H1 (cell line): ENCODE measurements around the gene REG4. TPM values are rescaled to one million over a fixed set of nuclear protein-coding genes. Genes with fewer than 3 reads are reported as not detected.
A peak's percentile ranks its signal among the peaks of the same experiment; 100 is the strongest.

Source experiments
- CTCF ChIA-PET: fragments of 300-600 bp; sonication (Branson Sonifier 250); formaldehyde crosslinking; loops from one replicate; lab custom pipeline; 2021; ENCODE audit not compliant: partially characterized antibody; lab: Charles Lee
- POLR2A ChIA-PET: fragments of 300-600 bp; sonication (Branson Sonifier 250); formaldehyde crosslinking; loops from one replicate; lab custom pipeline; 2021; ENCODE audit warnings: inconsistent platforms; ENCODE audit not compliant: partially characterized antibody; lab: Charles Lee
- DNase-seq, 2 experiments: peaks; one replicate each; pipeline versions ENCODE4 v3.0.0 to v3.0.0-alpha.2; 2010 to 2022; ENCODE audit warnings: low spot score in 2 of 2, low read depth in 1 of 2, mixed read lengths in 1 of 2
- FAIRE-seq: peaks from 2 replicates; lab custom pipeline; 2011; peaks lifted over from hg19 to GRCh38; lab: Jason Lieb, UNC
- H2AFZ ChIP-seq: 2 replicates; pipeline ENCODE4 v1.8.1; 2012; ENCODE audit warnings: low read length, inconsistent platforms
- H2AK5ac ChIP-seq: 2 replicates; pipeline ENCODE4 v1.6.1; 2013; ENCODE audit warnings: low read depth, low read length
- H2BK120ac ChIP-seq: replicated peaks from 2 replicates; pipeline ENCODE3; 2013; ENCODE audit warnings: low read depth, low read length, inconsistent platforms
- H2BK12ac ChIP-seq: 2 replicates; pipeline ENCODE4 v1.6.1; 2013; ENCODE audit warnings: low read depth, low read length
- H2BK15ac ChIP-seq: 2 replicates; pipeline ENCODE4 v1.6.1; 2013; ENCODE audit warnings: low read length
- H2BK20ac ChIP-seq: 2 replicates; pipeline ENCODE4 v1.6.1; 2013; ENCODE audit warnings: low read length
- H2BK5ac ChIP-seq: 2 replicates; pipeline ENCODE4 v1.6.1; 2013; ENCODE audit warnings: low read depth, low read length
- H3K14ac ChIP-seq: 2 replicates; pipeline ENCODE4 v1.6.1; 2013; ENCODE audit warnings: inconsistent platforms; ENCODE audit not compliant: insufficient read length
- H3K18ac ChIP-seq: 2 replicates; pipeline ENCODE4 v1.6.1; 2013; ENCODE audit warnings: low read length; ENCODE audit errors: extremely low read depth
- H3K23ac ChIP-seq: 2 replicates; pipeline ENCODE4 v1.6.1; 2013; ENCODE audit warnings: inconsistent platforms; ENCODE audit not compliant: insufficient read length
- H3K23me2 ChIP-seq: 2 replicates; pipeline ENCODE4 v1.6.1; 2013; ENCODE audit warnings: low read depth, low read length
- H3K27ac ChIP-seq: 2 replicates; pipeline ENCODE4 v1.6.1; 2011; ENCODE audit warnings: low read depth, low read length, inconsistent platforms
- H3K27me3 ChIP-seq, 4 experiments: replicated peaks in 1 of 4; 1 replicate in 1 of 4; 2 replicates in 3 of 4; pipeline versions ENCODE4 v1.6.1 to v1.8.1; 2011 to 2013; ENCODE audit warnings: low read length in 3 of 4, mild to moderate bottlenecking in 3 of 4, inconsistent platforms in 2 of 4, mixed read lengths in 2 of 4, moderate library complexity in 1 of 4; ENCODE audit not compliant: control insufficient read depth in 3 of 4, insufficient read depth in 3 of 4; ENCODE audit errors: extremely low read depth in 1 of 4
- H3K36me3 ChIP-seq, 4 experiments: 2 replicates each; pipeline versions ENCODE4 v1.6.1 to v1.8.1; 2011 to 2013; ENCODE audit warnings: mild to moderate bottlenecking in 4 of 4, low read length in 3 of 4, moderate library complexity in 2 of 4, control low read depth in 1 of 4, inconsistent platforms in 1 of 4; ENCODE audit not compliant: insufficient read depth in 4 of 4, control insufficient read depth in 2 of 4
- H3K4ac ChIP-seq: replicated peaks from 2 replicates; pipeline ENCODE3; 2013; ENCODE audit warnings: low read length, low read depth, mixed read lengths, inconsistent platforms; ENCODE audit not compliant: insufficient read length
- H3K4me1 ChIP-seq, 4 experiments: replicated peaks in 1 of 4; 1 replicate in 1 of 4; 2 replicates in 3 of 4; pipeline versions ENCODE4 v1.6.1 to v1.8.1; 2011 to 2013; ENCODE audit warnings: low read length in 3 of 4, inconsistent platforms in 2 of 4, mixed read lengths in 1 of 4; ENCODE audit not compliant: insufficient read depth in 4 of 4, control insufficient read depth in 3 of 4
- H3K4me2 ChIP-seq, 2 experiments: 2 replicates each; pipeline versions ENCODE4 v1.6.1 to v1.8.1; 2011 to 2013; ENCODE audit warnings: low read depth in 2 of 2, low read length in 2 of 2, control low read depth in 1 of 2, inconsistent platforms in 1 of 2, mild to moderate bottlenecking in 1 of 2; ENCODE audit not compliant: insufficient read depth in 1 of 2
- H3K4me3 ChIP-seq, 4 experiments: fragments of 200-600, 300-600 bp in 1 of 4; sonication (generic), shearing (Covaris generic), sonication (Bioruptor Twin) in 1 of 4; 2 replicates each; pipeline versions ENCODE4 v1.5.1 to v1.8.1; 2011 to 2016; ENCODE audit warnings: low read length in 4 of 4, low read depth in 3 of 4, control low read depth in 2 of 4, inconsistent platforms in 2 of 4, mild to moderate bottlenecking in 2 of 4, mixed read lengths in 1 of 4, moderate library complexity in 1 of 4; ENCODE audit not compliant: insufficient read depth in 2 of 4; ENCODE audit errors: extremely low read depth in 1 of 4
- H3K56ac ChIP-seq: replicated peaks from 2 replicates; pipeline ENCODE3; 2013; ENCODE audit warnings: low read depth, mild to moderate bottlenecking, mixed read lengths, low read length, inconsistent platforms; ENCODE audit not compliant: insufficient read length
- H3K79me1 ChIP-seq: 2 replicates; pipeline ENCODE4 v1.6.1; 2013; ENCODE audit warnings: low read depth, low read length, control low read depth
- H3K79me2 ChIP-seq, 2 experiments: 2 replicates each; pipeline versions ENCODE4 v1.6.1 to v1.8.1; 2012 to 2013; ENCODE audit warnings: low read length in 2 of 2, mild to moderate bottlenecking in 2 of 2, inconsistent platforms in 1 of 2; ENCODE audit not compliant: insufficient read depth in 2 of 2, control insufficient read depth in 1 of 2
- H3K9ac ChIP-seq, 4 experiments: replicated peaks in 1 of 4; 1 replicate in 1 of 4; 2 replicates in 3 of 4; pipeline versions ENCODE4 v1.6.1 to v1.8.1; 2011 to 2013; ENCODE audit warnings: low read depth in 3 of 4, low read length in 3 of 4, control low read depth in 2 of 4, mild to moderate bottlenecking in 2 of 4, moderate library complexity in 2 of 4, inconsistent platforms in 1 of 4; ENCODE audit errors: extremely low read depth in 1 of 4
- H3K9me3 ChIP-seq, 2 experiments: 2 replicates each; pipeline versions ENCODE4 v1.6.1 to v1.8.1; 2012 to 2013; ENCODE audit warnings: mild to moderate bottlenecking in 2 of 2, moderate library complexity in 2 of 2, control low read depth in 1 of 2, inconsistent platforms in 1 of 2, low read depth in 1 of 2, low read length in 1 of 2, mixed read lengths in 1 of 2; ENCODE audit not compliant: insufficient read depth in 2 of 2
- H4K20me1 ChIP-seq, 2 experiments: replicated peaks in 1 of 2; 2 replicates each; pipeline versions ENCODE3 to v1.8.1; 2011 to 2013; ENCODE audit warnings: inconsistent platforms in 2 of 2, low read length in 2 of 2, mild to moderate bottlenecking in 1 of 2; ENCODE audit not compliant: insufficient read depth in 2 of 2, control insufficient read depth in 1 of 2
- H4K5ac ChIP-seq: 2 replicates; pipeline ENCODE4 v1.6.1; 2013; ENCODE audit warnings: low read length, low read depth, mixed read lengths, inconsistent platforms; ENCODE audit not compliant: insufficient read length
- H4K8ac ChIP-seq: 2 replicates; pipeline ENCODE4 v1.8.0; 2013; ENCODE audit warnings: mild to moderate bottlenecking, moderate library complexity, low read length, inconsistent platforms; ENCODE audit not compliant: insufficient read depth; ENCODE audit errors: extremely low read depth
- H4K91ac ChIP-seq: replicated peaks from 2 replicates; pipeline ENCODE3; 2013; ENCODE audit warnings: low read length, mixed read lengths, inconsistent platforms; ENCODE audit not compliant: insufficient read length
- ASH2L ChIP-seq: fragments of 200-600, 300-600 bp; sonication (generic); IDR thresholded peaks from one replicate; pipeline ENCODE4 v1.7.1; 2017; ENCODE audit warnings: low read length
- CHD1 ChIP-seq: IDR thresholded peaks from 2 replicates; pipeline ENCODE4 v1.6.1; 2012; ENCODE audit warnings: low read depth, low read length, improper control_type of control experiment
- CHD2 ChIP-seq: IDR thresholded peaks from 2 replicates; pipeline ENCODE4 v1.6.1; 2012; ENCODE audit warnings: low read length, improper control_type of control experiment
- SAP30 ChIP-seq: fragments of 300-600 bp; sonication (generic); IDR thresholded peaks from 2 replicates; pipeline ENCODE4 v1.7.1; 2012; ENCODE audit warnings: low read length, moderate library complexity, mild to moderate bottlenecking, inconsistent platforms; ENCODE audit not compliant: insufficient read depth, insufficient replicate concordance
- SIRT6 ChIP-seq: IDR thresholded peaks from one replicate; pipeline ENCODE4 v1.7.1; 2012; ENCODE audit warnings: low read length, inconsistent platforms
- TBP ChIP-seq: IDR thresholded peaks from 2 replicates; pipeline ENCODE4 v1.6.1; 2011; ENCODE audit warnings: low read depth, low read length, improper control_type of control experiment
- whole genome bisulfite sequencing, 2 experiments: shearing (Covaris generic) in 1 of 2; methylation state at CpG; one replicate each; pipeline versions ENCODE4 v1.1.6 to v1.1.7; 2013 to 2015; ENCODE audit warnings: low lambda C conversion rate in 2 of 2, mixed read lengths in 2 of 2, inconsistent platforms in 1 of 2, low coverage in 1 of 2, missing lambda C conversion rate in 1 of 2; ENCODE audit not compliant: insufficient replicate concordance in 2 of 2, insufficient coverage in 1 of 2, insufficient read length in 1 of 2; ENCODE audit errors: extremely low coverage in 1 of 2, missing lambda C conversion rate in 1 of 2; 5-methylcytosine and 5-hydroxymethylcytosine counted together
- polyA plus RNA-seq, 7 experiments: library from polyadenylated mRNA; depleted of rRNA in 3 of 7; stranded (reverse) in 5 of 7; unstranded in 2 of 7; fragments of >200 nt in 5 of 7; fragments of 200-250 nt in 2 of 7; gene quantifications; 1 replicate in 5 of 7; 2 replicates in 1 of 7; 4 replicates in 1 of 7; pipeline versions ENCODE4 v1.2.1 to v1.2.3, GENCODE V29; 2011 to 2013; ENCODE audit warnings: missing spikeins in 2 of 7, mixed read lengths in 2 of 7
- total RNA-seq: library from RNA; stranded (reverse); fragmentation: NEBNext Ultra II Directional; extraction: Animal tissue kit (Norgen Biotek cat#: 25700); gene quantifications from 2 replicates; pipeline ENCODE4 v1.2.1, GENCODE V29; 2021
- TF ChIP-seq, protein P1 (sequence below): IDR thresholded peaks from 2 replicates; pipeline ENCODE4 v1.6.1; 2011; ENCODE audit warnings: low read length, improper control_type of control experiment

REG4 gene
- total and polyA plus RNA-seq, 2 of the 8 experiments (the other 6 are each of a cell fraction or from before 2014, with no cell fraction given): not detected

GRCh38 chr1:119794876-119795240 lies 16.4 kb downstream of the REG4 start:
- H3K79me2 ChIP-seq: no peaks in the 10 kb centered on the region
- H3K56ac ChIP-seq: no peak overlapping the region
- H4K20me1 ChIP-seq: no peaks in the 10 kb centered on the region
- FAIRE-seq (no peak), DNase-seq (peak in 1 of 2 experiments; percentile 10)
- H3K14ac ChIP-seq: no peak overlapping the region
- no peak overlapping the region for H2BK5ac ChIP-seq
- no peak overlapping the region for H3K4ac ChIP-seq
- no peak overlapping the region for H3K23ac ChIP-seq
- no peak overlapping the region for H4K8ac ChIP-seq
- H3K9ac ChIP-seq: no peak overlapping the region
- no peak overlapping the region for H3K18ac ChIP-seq
- ChIA-PET CTCF (interaction anchor here (1.3 to 11.9 kb wide), 3 partner anchors 13 to 51 kb away, joined by 3 to 76 read pairs (median 10); partner anchors contain the start of gene REG4), POLR2A (interaction anchor here (1.3 kb wide), 1 partner anchor 9 kb away, joined by 3 read pairs; no protein-coding TSS in a partner anchor)
- H3K4me3 ChIP-seq: no peak overlapping the region
- H3K9me3 ChIP-seq: no peaks in the 10 kb centered on the region
- H2BK12ac ChIP-seq: no peak overlapping the region
- whole genome bisulfite sequencing, 2 experiments: 94% methylated on average over 3 of the region's 3 CpGs; no CpG with 5 or more reads in 1 of the 2 experiments
- H4K91ac ChIP-seq: no peak overlapping the region
- H3K79me1 ChIP-seq: no peaks in the 10 kb centered on the region
- no peak overlapping the region for H2AFZ ChIP-seq
- H3K36me3 ChIP-seq: no peaks in the 10 kb centered on the region
- peaks cover 0 to 3% (median 0%) of the 10 kb centered on the region in 4 experiments; a peak in 1 of 7 replicates for H3K4me1 ChIP-seq
- H2BK20ac ChIP-seq: no peak overlapping the region
- H2AK5ac ChIP-seq: no peak overlapping the region
- no peak overlapping the region for H4K5ac ChIP-seq
- no peak overlapping the region for H3K4me2 ChIP-seq
- H3K27ac ChIP-seq: no peak overlapping the region
- H3K23me2 ChIP-seq: no peaks in the 10 kb centered on the region; the same call in 1 of the 2 replicates
- no peaks in the 10 kb centered on the region; a peak in 1 of 7 replicates for H3K27me3 ChIP-seq
- H2BK120ac ChIP-seq: no peak overlapping the region
- no peak overlapping the region for H2BK15ac ChIP-seq
- TF ChIP-seq TBP (no peak), CHD2 (no peak), CHD1 (no peak), SIRT6 (no peak), SAP30 (no peak), ASH2L (no peak)
- TF ChIP-seq, protein P1, sequence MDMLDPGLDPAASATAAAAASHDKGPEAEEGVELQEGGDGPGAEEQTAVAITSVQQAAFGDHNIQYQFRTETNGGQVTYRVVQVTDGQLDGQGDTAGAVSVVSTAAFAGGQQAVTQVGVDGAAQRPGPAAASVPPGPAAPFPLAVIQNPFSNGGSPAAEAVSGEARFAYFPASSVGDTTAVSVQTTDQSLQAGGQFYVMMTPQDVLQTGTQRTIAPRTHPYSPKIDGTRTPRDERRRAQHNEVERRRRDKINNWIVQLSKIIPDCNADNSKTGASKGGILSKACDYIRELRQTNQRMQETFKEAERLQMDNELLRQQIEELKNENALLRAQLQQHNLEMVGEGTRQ: no peak
